AG09319 (cell line): ENCODE results near the gene LAMA4.

ENCODE experiments used
- DNase-seq: peaks from one replicate; pipeline ENCODE4 v3.0.0-alpha.2; 2010; ENCODE audit warnings: low read depth; ENCODE audit errors: extremely low read depth
- CTCF ChIP-seq: IDR thresholded peaks from 2 replicates; pipeline ENCODE4 v1.5.1; 2011; ENCODE audit warnings: low read depth, mild to moderate bottlenecking, inconsistent platforms, low read length, moderate library complexity

The LAMA4 gene

GRCh38 chr6:112218563-112218962 is 35.8 kb downstream of the LAMA4 start:
- DNase-seq, result no peak
- no peak for TF ChIP-seq CTCF

GRCh38 chr6:112216662-112217551 is 37.5 kb downstream of the LAMA4 start:
- TF ChIP-seq CTCF, result no peak
- DNase-seq, result no peak

- DNase-seq, result no peak
- no peak for TF ChIP-seq CTCF
Observed at GRCh38 chr6:112215488-112216284, 38.7 kb downstream of the LAMA4 start.

- no peak for DNase-seq
- TF ChIP-seq CTCF, result no peak
Observed at GRCh38 chr6:112214739-112215269, 39.6 kb downstream of the LAMA4 start.

- no peak for DNase-seq
Observed at GRCh38 chr6:112210852-112211251, 43.5 kb downstream of the LAMA4 start.

GRCh38 chr6:112209131-112209530 is 45.2 kb downstream of the LAMA4 start:
- DNase-seq, result no peak
- TF ChIP-seq CTCF, result no peak

More at GRCh38 chr6:112210852-112211251, 43.5 kb downstream of the LAMA4 start:
- TF ChIP-seq CTCF, result no peak

GRCh38 chr6:112207776-112208175 is 46.6 kb downstream of the LAMA4 start:
- TF ChIP-seq CTCF, result no peak
- DNase-seq, result no peak
